ENCODE data around the gene MAPRE2. TPM values are rescaled to one million over a fixed set of nuclear protein-coding genes. Genes with fewer than 3 reads are reported as not detected.

The MAPRE2 gene
- 22.1 and 23.1 TPM in 2 replicates for total RNA-seq (2014; rRNA removed; shearing (Covaris generic))

- peak; percentile 94 for DNase-seq
- Histone ChIP-seq H3K27me3 (ENCODE audit: control insufficient read depth, insufficient read depth, low read length) (no peaks in the 10 kb centered on the region), H3K4me3 (ENCODE audit: insufficient read depth, low read depth, low read length) (peak within 1 kb of the TSS; percentile 72), H3K36me3 (replicated peaks; ENCODE audit: control insufficient read depth, insufficient read depth, low read length) (no peaks in the 10 kb centered on the region)
Observed at GRCh38 chr18:35040988-35041814, at the start of gene MAPRE2. Gene MAPRE2, plus strand, starts transcription at chr18:35041413. Its CDS starts 127 bp downstream, at chr18:35041540.

GRCh38 chr18:34991561-34991960, 49.7 kb upstream of the MAPRE2 start:
- Histone ChIP-seq H3K36me3 (replicated peaks; ENCODE audit: control insufficient read depth, insufficient read depth, low read length) (no peaks in the 10 kb centered on the region), H3K4me3 (ENCODE audit: insufficient read depth, low read depth, low read length) (no peak overlapping the region), H3K27me3 (ENCODE audit: control insufficient read depth, insufficient read depth, low read length) (no peaks in the 10 kb centered on the region)
- no peak for DNase-seq

DNA sequence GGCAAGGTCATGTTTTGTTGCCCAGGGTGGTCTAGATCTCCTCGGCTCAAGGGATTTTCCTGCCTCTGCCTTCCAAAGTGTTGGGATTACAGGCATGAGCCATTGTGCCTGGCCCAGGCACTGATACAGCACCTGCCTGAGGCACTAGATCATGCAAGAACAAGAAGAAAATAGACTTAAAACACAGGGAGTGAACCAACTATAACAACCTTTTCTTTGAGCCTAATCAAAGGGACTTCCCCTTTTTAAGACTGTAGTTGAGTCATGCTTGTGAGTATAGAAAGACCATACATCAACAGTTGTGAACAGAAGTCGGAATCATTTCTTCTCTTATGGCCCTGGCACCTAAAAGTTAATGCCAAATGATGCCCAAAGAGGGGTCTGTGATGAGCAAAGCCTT, 47.9 kb upstream of the MAPRE2 start:
- Histone ChIP-seq H3K27me3 (ENCODE audit: control insufficient read depth, insufficient read depth, low read length) (no peaks in the 10 kb centered on the region), H3K4me3 (ENCODE audit: insufficient read depth, low read depth, low read length) (no peak overlapping the region)
- no peak for DNase-seq

GRCh38 chr18:34995746-34996145, 45.5 kb upstream of the MAPRE2 start:
- H3K27me3 ChIP-seq (ENCODE audit: control insufficient read depth, insufficient read depth, low read length): no peaks in the 10 kb centered on the region
- no peaks in the 10 kb centered on the region for H3K36me3 ChIP-seq (replicated peaks; ENCODE audit: control insufficient read depth, insufficient read depth, low read length)
- no peak for DNase-seq
- H3K4me3 ChIP-seq (ENCODE audit: insufficient read depth, low read depth, low read length): no peak overlapping the region

More for the DNA sequence above, 47.9 kb upstream of the MAPRE2 start:
- H3K36me3 ChIP-seq (replicated peaks; ENCODE audit: control insufficient read depth, insufficient read depth, low read length): no peaks in the 10 kb centered on the region

DNA sequence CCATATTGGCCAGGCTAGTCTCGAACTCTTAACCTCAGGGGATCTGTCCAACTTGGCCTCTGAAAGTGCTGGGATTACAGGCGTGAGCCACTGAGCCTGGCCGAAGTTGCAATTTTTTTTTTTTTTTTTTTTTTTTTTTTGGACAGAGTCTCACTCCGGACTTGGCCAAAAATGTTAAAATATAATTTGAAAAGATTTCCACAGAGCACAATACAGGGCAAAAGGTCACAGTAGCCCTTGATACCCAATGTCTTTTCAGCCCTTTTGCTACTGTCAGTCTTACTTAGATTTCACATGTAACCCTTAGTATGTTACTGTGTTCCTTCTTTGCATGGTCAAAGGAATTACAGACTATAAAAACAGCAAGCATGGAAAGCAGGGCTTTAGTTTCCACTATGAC, 42.6 kb upstream of the MAPRE2 start:
- Histone ChIP-seq H3K36me3 (replicated peaks; ENCODE audit: control insufficient read depth, insufficient read depth, low read length) (no peaks in the 10 kb centered on the region), H3K27me3 (ENCODE audit: control insufficient read depth, insufficient read depth, low read length) (no peaks in the 10 kb centered on the region), H3K4me3 (ENCODE audit: insufficient read depth, low read depth, low read length) (no peak overlapping the region)
- no peak for DNase-seq

- no peaks in the 10 kb centered on the region for H3K27me3 ChIP-seq (ENCODE audit: control insufficient read depth, insufficient read depth, low read length)
- no peak for DNase-seq
- H3K4me3 ChIP-seq (ENCODE audit: insufficient read depth, low read depth, low read length): no peak overlapping the region
- H3K36me3 ChIP-seq (replicated peaks; ENCODE audit: control insufficient read depth, insufficient read depth, low read length): no peaks in the 10 kb centered on the region
Observed at GRCh38 chr18:34999756-35000289, 41.4 kb upstream of the MAPRE2 start.

DNA sequence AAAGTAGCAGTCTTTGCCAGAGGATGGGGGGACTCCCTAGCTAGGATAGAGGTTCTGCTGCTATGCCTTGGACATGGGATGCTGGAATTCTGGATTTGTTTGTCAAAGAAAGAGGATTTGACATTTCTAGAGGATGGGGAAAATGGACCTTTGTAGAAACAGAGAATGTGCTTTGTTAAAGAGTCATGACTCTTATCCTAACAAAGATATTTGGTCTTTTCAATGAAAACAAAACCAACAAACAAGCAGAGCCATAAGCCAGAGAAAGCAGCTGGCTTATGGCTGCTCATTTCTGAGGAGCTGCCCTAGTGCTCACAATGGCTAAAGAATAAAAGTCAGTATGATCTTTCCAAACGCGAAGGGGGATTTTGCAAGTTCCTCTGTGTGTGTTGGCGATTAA, 40.8 kb upstream of the MAPRE2 start:
- H3K27me3 ChIP-seq (ENCODE audit: control insufficient read depth, insufficient read depth, low read length): no peaks in the 10 kb centered on the region
- no peak for DNase-seq
- H3K4me3 ChIP-seq (ENCODE audit: insufficient read depth, low read depth, low read length): no peak overlapping the region
- H3K36me3 ChIP-seq (replicated peaks; ENCODE audit: control insufficient read depth, insufficient read depth, low read length): no peaks in the 10 kb centered on the region

GRCh38 chr18:35002120-35002519, 39.1 kb upstream of the MAPRE2 start:
- H3K36me3 ChIP-seq (replicated peaks; ENCODE audit: control insufficient read depth, insufficient read depth, low read length): no peaks in the 10 kb centered on the region
- no peaks in the 10 kb centered on the region for H3K27me3 ChIP-seq (ENCODE audit: control insufficient read depth, insufficient read depth, low read length)
- H3K4me3 ChIP-seq (ENCODE audit: insufficient read depth, low read depth, low read length): no peak overlapping the region
- DNase-seq: no peak

DNA sequence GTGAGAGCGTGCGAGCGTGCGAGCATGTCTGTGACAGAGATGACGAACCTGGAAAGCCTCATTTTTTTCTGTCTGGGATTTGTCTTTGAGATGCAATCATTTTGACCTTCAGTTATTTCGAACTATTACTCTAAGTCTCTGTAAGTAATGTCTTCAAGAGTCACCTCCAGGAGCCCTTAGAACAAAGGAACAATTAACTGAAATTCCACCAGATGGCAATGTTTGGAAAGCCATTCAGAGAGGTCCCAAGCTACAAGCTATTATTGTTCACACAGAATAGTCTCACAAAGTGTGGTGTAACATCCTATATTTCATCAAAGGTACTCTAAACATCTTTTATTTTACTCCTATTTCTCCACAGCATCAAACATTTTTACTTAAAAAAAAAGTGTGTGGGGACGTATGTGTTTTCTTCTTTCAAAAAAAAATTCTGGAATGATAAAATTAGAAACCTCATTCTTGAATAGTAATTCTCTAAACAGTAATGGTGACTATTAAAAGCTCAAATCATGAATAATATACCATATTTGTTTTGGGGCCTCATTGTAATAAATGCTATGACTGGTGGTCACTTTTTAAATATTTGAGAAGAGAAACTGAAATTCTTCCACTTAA, 35.1 kb upstream of the MAPRE2 start:
- Histone ChIP-seq H3K27me3 (ENCODE audit: control insufficient read depth, insufficient read depth, low read length) (no peaks in the 10 kb centered on the region), H3K4me3 (ENCODE audit: insufficient read depth, low read depth, low read length) (no peak overlapping the region), H3K36me3 (replicated peaks; ENCODE audit: control insufficient read depth, insufficient read depth, low read length) (no peaks in the 10 kb centered on the region)
- DNase-seq: peak; percentile 58

GRCh38 chr18:35010156-35010555, 31.1 kb upstream of the MAPRE2 start:
- H3K4me3 ChIP-seq (ENCODE audit: insufficient read depth, low read depth, low read length): no peak overlapping the region
- no peaks in the 10 kb centered on the region for H3K27me3 ChIP-seq (ENCODE audit: control insufficient read depth, insufficient read depth, low read length)
- H3K36me3 ChIP-seq (replicated peaks; ENCODE audit: control insufficient read depth, insufficient read depth, low read length): no peaks in the 10 kb centered on the region
- DNase-seq: no peak

DNA sequence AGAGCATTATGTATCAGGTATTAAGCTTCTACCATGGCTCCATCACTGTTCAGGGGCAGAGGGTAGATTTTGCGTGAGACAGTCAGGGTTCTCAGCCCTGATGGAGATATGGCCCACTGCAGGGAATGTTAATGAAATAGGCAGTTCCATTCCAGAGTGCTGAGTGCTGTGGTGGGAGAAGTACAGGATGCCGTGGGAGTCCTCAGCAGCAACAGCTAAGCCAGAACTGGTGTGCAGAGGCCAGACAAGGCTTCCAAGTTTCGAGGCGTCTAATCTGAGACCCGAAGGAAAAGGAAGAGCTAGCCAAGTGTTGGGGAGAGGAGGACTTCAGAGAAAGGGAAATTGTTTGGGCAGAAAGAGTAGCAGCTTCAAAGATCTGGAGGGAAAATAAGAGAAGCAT, 30.2 kb upstream of the MAPRE2 start:
- Histone ChIP-seq H3K36me3 (replicated peaks; ENCODE audit: control insufficient read depth, insufficient read depth, low read length) (no peaks in the 10 kb centered on the region), H3K4me3 (ENCODE audit: insufficient read depth, low read depth, low read length) (no peak overlapping the region), H3K27me3 (ENCODE audit: control insufficient read depth, insufficient read depth, low read length) (no peaks in the 10 kb centered on the region)
- DNase-seq: no peak

DNA sequence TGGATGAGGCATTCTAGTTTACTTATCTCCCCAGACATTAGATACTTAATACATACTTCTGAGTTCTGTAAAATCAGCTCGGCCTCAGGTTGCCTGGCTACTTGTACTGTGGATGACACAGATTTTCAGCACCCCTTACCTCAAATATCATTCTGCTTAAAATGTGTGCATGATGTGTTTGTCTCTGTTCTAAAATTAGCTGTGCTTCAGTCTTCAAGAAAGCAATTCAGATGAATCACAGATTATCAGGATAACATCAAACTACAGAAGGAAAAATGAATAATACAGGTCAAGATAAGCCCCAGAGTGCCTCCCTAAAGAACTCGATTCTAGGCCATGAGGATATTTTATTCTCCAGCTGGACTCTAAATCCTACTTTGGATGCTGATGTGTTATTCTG, 21.3 kb upstream of the MAPRE2 start:
- Histone ChIP-seq H3K4me3 (ENCODE audit: insufficient read depth, low read depth, low read length) (no peak overlapping the region), H3K27me3 (ENCODE audit: control insufficient read depth, insufficient read depth, low read length) (no peaks in the 10 kb centered on the region), H3K36me3 (replicated peaks; ENCODE audit: control insufficient read depth, insufficient read depth, low read length) (no peaks in the 10 kb centered on the region)
- DNase-seq: no peak

DNA sequence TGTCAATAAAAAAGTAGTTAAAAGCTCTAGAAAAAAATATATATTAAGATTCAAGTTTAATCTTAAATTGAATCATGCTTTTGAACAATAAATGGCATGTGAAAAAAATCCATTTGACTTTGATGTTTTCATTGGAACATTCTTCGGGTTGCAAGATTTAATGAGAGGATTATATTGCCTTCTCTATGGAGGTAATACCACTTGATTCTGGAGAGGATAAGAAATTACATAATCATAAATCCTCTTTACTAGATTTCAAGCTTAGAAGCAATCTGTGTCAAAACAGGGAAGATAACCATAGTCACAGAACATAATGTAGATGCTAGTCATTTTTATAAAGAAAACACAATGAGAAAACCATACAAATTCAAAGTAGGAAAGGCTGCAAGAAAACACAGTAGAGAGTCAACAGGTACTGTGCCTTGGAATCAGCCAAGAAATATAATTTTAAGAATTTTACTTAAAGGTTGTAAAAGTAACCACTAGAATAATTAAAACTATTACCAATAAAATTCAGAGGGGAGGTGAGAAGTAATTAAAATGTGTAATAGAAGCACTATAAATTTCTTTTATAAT, 18.7 kb upstream of the MAPRE2 start:
- no peaks in the 10 kb centered on the region for H3K27me3 ChIP-seq (ENCODE audit: control insufficient read depth, insufficient read depth, low read length)
- no peak overlapping the region for H3K4me3 ChIP-seq (ENCODE audit: insufficient read depth, low read depth, low read length)
- no peaks in the 10 kb centered on the region for H3K36me3 ChIP-seq (replicated peaks; ENCODE audit: control insufficient read depth, insufficient read depth, low read length)
- no peak for DNase-seq

- Histone ChIP-seq H3K36me3 (replicated peaks; ENCODE audit: control insufficient read depth, insufficient read depth, low read length) (no peaks in the 10 kb centered on the region), H3K27me3 (ENCODE audit: control insufficient read depth, insufficient read depth, low read length) (no peaks in the 10 kb centered on the region), H3K4me3 (ENCODE audit: insufficient read depth, low read depth, low read length) (no peak overlapping the region)
- no peak for DNase-seq
Observed at GRCh38 chr18:35024196-35024595, 17.0 kb upstream of the MAPRE2 start.

DNA sequence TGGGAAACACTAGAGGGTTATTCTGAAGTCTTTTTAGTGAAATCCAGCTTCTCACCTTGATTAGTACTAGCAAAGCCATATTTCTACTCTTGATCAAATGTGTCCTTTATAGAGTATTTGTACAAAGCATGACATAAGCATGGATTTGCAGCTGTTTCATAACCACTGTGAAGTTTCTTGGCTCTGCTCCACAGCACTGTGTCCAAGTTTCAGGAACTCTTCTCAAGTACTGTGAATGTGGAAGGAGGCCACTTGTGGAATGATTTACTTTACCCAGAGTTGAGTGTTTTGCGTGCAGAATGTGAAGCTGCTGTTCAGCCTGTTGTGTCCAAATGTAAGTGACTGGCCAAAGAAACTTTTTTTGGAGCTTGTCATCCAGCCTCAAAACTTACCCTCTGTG, 16.2 kb upstream of the MAPRE2 start:
- Histone ChIP-seq H3K36me3 (replicated peaks; ENCODE audit: control insufficient read depth, insufficient read depth, low read length) (no peaks in the 10 kb centered on the region), H3K27me3 (ENCODE audit: control insufficient read depth, insufficient read depth, low read length) (no peaks in the 10 kb centered on the region), H3K4me3 (ENCODE audit: insufficient read depth, low read depth, low read length) (no peak overlapping the region)
- no peak for DNase-seq

Data from H7 (cell line).